Prostate gland (tissue), 2 donors: ENCODE measurements around the gene SCAPER.

Experiments
- POLR2A ChIP-seq: fragments of 450-650 bp; IDR thresholded peaks from one replicate; pipeline ENCODE4 v1.6.1; 2016; ENCODE audit warnings: antibody characterized with exemption, mild to moderate bottlenecking
- TF ChIP-seq, protein P1 (sequence below), 4 experiments: fragments of 200-600 bp in 2 of 4; fragments of 450-650 bp in 2 of 4; sonication (generic) in 2 of 4; IDR thresholded peaks; 1 replicate in 3 of 4; 2 replicates in 1 of 4; pipeline ENCODE4 v1.5.1; 2016 to 2019; ENCODE audit warnings: antibody characterized with exemption in 4 of 4, mild to moderate bottlenecking in 2 of 4, moderate library complexity in 2 of 4

DNA sequence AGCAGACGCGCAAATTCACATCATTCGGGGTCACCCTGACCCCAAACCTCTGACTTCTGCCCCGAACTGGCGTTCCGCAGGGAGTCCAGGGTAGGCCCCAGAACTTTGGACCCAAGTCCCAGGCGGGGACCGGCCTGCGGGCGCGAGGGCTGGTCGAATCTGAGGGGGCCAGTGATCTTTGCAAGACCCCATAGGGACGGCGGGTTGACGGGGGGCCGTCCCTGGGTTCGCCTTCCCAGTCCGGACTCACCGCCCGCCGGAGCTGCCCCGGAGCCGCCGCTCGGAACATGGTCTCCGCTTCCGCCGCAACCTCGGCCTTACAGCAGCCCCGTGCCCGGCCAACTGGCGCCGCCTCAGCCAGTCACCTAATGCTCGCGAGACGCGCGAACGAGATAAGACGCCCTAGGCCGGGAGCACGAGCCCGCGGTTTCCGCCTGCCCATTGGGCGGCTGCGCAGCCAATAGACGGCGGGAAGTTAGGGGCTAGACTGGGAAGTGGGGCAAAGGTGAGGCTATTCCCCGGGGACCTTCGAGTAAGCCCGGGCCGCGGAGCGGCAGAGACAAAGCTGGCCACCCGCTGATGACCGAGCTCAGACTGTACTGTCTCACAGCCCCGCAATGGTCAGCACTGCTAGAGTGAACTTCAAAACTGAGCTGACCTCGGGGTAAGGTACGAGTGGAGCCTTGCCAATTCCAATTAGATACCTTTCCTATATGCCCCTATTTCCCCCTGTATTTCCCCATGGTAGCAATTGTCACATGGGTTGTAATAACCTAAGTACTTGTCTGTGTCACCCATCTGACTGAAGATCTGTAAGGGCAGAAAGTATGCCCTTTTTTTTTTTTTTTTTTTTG lies 593.8 kb downstream of the SCAPER start, which contains the start of gene ETFA:
- TF ChIP-seq, protein P1, sequence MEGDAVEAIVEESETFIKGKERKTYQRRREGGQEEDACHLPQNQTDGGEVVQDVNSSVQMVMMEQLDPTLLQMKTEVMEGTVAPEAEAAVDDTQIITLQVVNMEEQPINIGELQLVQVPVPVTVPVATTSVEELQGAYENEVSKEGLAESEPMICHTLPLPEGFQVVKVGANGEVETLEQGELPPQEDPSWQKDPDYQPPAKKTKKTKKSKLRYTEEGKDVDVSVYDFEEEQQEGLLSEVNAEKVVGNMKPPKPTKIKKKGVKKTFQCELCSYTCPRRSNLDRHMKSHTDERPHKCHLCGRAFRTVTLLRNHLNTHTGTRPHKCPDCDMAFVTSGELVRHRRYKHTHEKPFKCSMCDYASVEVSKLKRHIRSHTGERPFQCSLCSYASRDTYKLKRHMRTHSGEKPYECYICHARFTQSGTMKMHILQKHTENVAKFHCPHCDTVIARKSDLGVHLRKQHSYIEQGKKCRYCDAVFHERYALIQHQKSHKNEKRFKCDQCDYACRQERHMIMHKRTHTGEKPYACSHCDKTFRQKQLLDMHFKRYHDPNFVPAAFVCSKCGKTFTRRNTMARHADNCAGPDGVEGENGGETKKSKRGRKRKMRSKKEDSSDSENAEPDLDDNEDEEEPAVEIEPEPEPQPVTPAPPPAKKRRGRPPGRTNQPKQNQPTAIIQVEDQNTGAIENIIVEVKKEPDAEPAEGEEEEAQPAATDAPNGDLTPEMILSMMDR (IDR thresholded peaks at IDR 0.05), result peak in 1 of 4 experiments; percentile 13
- peak; percentile 96 for TF ChIP-seq POLR2A
